Upper lobe of left lung (tissue), 6 donors: Measurements from ENCODE around the gene C17orf58. TPM values are rescaled to one million over a fixed set of nuclear protein-coding genes. Genes with fewer than 3 reads are reported as not detected.
"Not testable (repeated sequence)": the region's sequence is repeated elsewhere in the genome, so short reads cannot be mapped to it uniquely, and the experiment has no call there.

ENCODE experiments used
- ATAC-seq, 2 donors: fragments of 200-7000 bp; cut with Tn5 transposase; one replicate each; pipeline ENCODE4 v1.9.1; 2022; ENCODE audit warnings: mild to moderate bottlenecking in 2 of 2, moderate library complexity in 2 of 2; ENCODE audit not compliant: low FRiP score in 2 of 2
- DNase-seq, 2 donors: peaks; one replicate each; pipeline ENCODE4 v3.0.0-alpha.2; 2019 to 2020
- H3K27ac ChIP-seq, 4 donors: fragments of 200-600 bp; sonication (generic); one replicate each; pipeline ENCODE4 v1.5.1; 2016 to 2019
- H3K27me3 ChIP-seq, 4 donors: fragments of 200-600 bp; sonication (generic); one replicate each; pipeline ENCODE4 v1.5.1; 2017 to 2019
- H3K36me3 ChIP-seq, 4 donors: fragments of 200-600 bp; sonication (generic); one replicate each; pipeline ENCODE4 v1.5.1; 2016 to 2019
- H3K4me1 ChIP-seq, 4 donors: fragments of 200-600 bp; sonication (generic); one replicate each; pipeline ENCODE4 v1.5.1; 2018 to 2019
- H3K4me3 ChIP-seq, 4 donors: fragments of 200-600 bp; sonication (generic); one replicate each; pipeline ENCODE4 v1.5.1; 2017 to 2019; ENCODE audit warnings: mild to moderate bottlenecking in 2 of 4, moderate library complexity in 1 of 4
- H3K9me3 ChIP-seq, 4 donors: fragments of 200-600 bp; sonication (generic); one replicate each; pipeline ENCODE4 v1.5.1; 2018 to 2019
- EP300 ChIP-seq, 4 donors: sonication (generic); formaldehyde crosslinking; IDR thresholded peaks; one replicate each; pipeline ENCODE4 v1.5.1; 2017; ENCODE audit warnings: antibody characterized with exemption in 4 of 4, control low read depth in 2 of 4
- POLR2A ChIP-seq, 4 donors: fragments of 450-650 bp; IDR thresholded peaks; one replicate each; pipeline ENCODE4 v1.5.1; 2016 to 2017; ENCODE audit warnings: antibody characterized with exemption in 4 of 4, mild to moderate bottlenecking in 2 of 4
- POLR2AphosphoS5 ChIP-seq, 2 donors: sonication (generic); formaldehyde crosslinking; IDR thresholded peaks; one replicate each; pipeline ENCODE4 v1.5.1; 2017; ENCODE audit warnings: antibody characterized with exemption in 2 of 2
- WGBS, 2 donors: methylation state at CpG; one replicate each; pipeline ENCODE4 v1.1.5; 2017 to 2018; 5-methylcytosine and 5-hydroxymethylcytosine counted together
- total RNA-seq, 6 donors: library from RNA; depleted of rRNA in 4 of 6; stranded (reverse); fragments of >200 nt in 4 of 6; gene quantifications; one replicate each; pipeline versions ENCODE4 v1.1.0 to v1.2.1, GENCODE V29; 2016 to 2021
- TF ChIP-seq, protein P1 (sequence below), 6 experiments: fragments of 450-650 bp in 4 of 6; fragments of 200-600 bp in 2 of 6; sonication (generic) in 2 of 6; IDR thresholded peaks; one replicate each; pipeline ENCODE4 v1.5.1; 2016 to 2019; ENCODE audit warnings: antibody characterized with exemption in 6 of 6
- donor health status: DM: no; HTN: no; CAD: no; lungs with moderate emphysema.
- donor health status: DM: no; HTN: yes; CAD: no; lungs with severe emphysema.

C17orf58 gene
- total RNA-seq, 6 donors from 2014 or later, result 4.2 to 21.0 (median 8.2) TPM

DNA sequence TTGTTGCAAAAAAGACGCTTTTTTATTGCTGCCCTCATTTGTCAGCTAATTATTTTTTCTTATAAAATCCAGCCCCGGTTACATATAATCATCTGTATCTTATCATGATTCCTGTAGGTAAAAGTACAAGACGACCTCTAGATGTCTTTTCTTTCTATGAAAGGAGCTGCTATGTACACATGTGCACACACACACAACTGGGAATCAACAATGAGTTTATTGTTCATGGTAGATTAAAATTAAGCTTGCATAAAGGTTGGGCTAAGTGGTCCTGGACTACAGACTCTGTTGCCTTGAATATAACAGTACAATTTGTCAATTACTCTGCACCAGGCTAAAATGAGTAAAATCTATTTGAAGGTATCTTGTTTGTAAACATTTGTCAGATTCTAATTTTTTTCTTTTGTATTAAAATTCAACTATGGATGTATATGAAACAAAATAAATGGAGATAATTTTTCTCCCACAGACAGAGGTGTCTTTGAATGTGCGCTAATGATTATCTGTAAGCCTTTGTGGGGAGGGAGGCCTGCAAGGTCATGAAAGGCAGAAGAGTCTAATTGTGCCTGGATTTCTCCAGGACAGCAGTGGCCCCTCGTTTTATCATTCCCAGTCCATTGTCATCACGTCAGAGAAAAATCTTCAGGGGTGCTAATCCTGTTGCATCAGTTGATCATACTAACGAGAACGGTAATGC lies 13.4 kb downstream of the C17orf58 start:
- DNase-seq, result no peak
- H3K9me3 ChIP-seq, result no peaks in the 10 kb centered on the region
- no peaks in the 10 kb centered on the region for H3K4me1 ChIP-seq
- H3K4me3 ChIP-seq, result no peak overlapping the region
- no peak for ATAC-seq
- H3K36me3 ChIP-seq, result peaks cover 0 to 28% (median 5%) of the 10 kb centered on the region in 4 donors
- no peaks in the 10 kb centered on the region for H3K27me3 ChIP-seq
- 85 to 86% methylated on average over 8 of the region's 8 CpGs for WGBS, 2 donors
- no peak overlapping the region for H3K27ac ChIP-seq
- no peak for TF ChIP-seq POLR2A (IDR thresholded peaks at IDR 0.05)
- TF ChIP-seq EP300 (IDR thresholded peaks at IDR 0.05), result no peak
- TF ChIP-seq, protein P1, sequence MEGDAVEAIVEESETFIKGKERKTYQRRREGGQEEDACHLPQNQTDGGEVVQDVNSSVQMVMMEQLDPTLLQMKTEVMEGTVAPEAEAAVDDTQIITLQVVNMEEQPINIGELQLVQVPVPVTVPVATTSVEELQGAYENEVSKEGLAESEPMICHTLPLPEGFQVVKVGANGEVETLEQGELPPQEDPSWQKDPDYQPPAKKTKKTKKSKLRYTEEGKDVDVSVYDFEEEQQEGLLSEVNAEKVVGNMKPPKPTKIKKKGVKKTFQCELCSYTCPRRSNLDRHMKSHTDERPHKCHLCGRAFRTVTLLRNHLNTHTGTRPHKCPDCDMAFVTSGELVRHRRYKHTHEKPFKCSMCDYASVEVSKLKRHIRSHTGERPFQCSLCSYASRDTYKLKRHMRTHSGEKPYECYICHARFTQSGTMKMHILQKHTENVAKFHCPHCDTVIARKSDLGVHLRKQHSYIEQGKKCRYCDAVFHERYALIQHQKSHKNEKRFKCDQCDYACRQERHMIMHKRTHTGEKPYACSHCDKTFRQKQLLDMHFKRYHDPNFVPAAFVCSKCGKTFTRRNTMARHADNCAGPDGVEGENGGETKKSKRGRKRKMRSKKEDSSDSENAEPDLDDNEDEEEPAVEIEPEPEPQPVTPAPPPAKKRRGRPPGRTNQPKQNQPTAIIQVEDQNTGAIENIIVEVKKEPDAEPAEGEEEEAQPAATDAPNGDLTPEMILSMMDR (IDR thresholded peaks at IDR 0.05), result no peak
- no peak for TF ChIP-seq POLR2AphosphoS5 (IDR thresholded peaks at IDR 0.05)

DNA sequence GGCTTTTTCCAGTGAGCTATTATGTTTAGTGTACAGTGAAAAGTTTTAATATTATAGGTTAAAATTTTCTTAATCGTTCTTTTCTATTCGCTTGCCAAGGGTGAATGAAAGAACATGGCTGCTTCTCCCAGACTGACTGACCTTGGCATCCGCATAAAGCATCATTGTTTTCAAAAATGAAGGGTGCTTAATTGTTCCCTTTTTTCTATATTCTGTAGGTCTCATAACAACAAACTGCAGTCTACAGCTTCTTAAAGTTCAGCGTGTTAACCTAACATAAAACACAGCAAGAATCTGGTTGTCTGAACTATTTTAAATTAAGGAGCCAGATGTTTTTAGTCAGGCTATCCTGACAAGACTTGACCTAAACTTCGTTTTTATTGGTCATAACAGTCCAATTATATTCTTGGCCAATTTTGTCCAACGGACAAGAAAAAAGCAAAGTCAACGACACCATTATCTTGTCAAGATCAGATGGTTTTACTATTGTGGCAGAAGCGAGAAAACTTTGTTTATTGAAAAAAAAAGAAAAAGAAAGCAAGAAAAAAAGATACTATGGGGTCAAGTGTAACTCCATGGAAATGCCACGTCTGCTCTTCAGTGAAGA lies 14.1 kb downstream of the C17orf58 start:
- no peaks in the 10 kb centered on the region for H3K9me3 ChIP-seq
- H3K27me3 ChIP-seq, result no peaks in the 10 kb centered on the region
- H3K4me3 ChIP-seq, result no peak overlapping the region
- H3K36me3 ChIP-seq, result peaks cover 0 to 30% (median 5%) of the 10 kb centered on the region in 4 donors
- no peaks in the 10 kb centered on the region for H3K4me1 ChIP-seq
- ATAC-seq (no peak), DNase-seq (no peak)
- TF ChIP-seq POLR2A (IDR thresholded peaks at IDR 0.05) (no peak), EP300 (IDR thresholded peaks at IDR 0.05) (no peak), POLR2AphosphoS5 (IDR thresholded peaks at IDR 0.05) (no peak)
- TF ChIP-seq, protein P1 (IDR thresholded peaks at IDR 0.05), result no peak
- WGBS, 2 donors, result 80 to 83% methylated on average over 9 of the region's 9 CpGs
- H3K27ac ChIP-seq, result no peak overlapping the region

DNA sequence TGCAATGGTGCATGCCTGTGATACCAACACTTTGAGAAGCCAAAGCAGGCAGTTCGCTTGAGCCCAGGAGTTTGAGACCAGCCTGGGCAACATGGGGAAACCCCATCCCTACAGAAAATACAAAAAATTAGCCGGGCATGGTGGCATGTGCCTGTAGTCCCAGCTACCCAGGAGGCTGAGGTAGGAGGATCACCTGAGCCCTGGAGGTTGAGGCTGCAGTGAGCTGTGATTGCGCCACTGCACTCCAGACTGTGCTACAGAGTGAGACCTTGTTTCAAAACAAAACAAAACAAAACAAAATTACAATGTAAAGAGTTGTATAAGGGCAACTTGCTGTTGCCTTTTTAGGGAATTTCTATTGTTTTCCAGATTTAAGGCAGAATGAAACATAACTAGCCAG lies 15.4 kb downstream of the C17orf58 start:
- H3K27me3 ChIP-seq, H3K4me1 ChIP-seq, H3K27ac ChIP-seq, H3K4me3 ChIP-seq, ATAC-seq, DNase-seq, H3K9me3 ChIP-seq: not testable (repeated sequence)
- WGBS, 2 donors, result 57 to 58% methylated on average over 3 of the region's 3 CpGs
- peaks cover 0 to 41% (median 10%) of the 10 kb centered on the region in 4 donors for H3K36me3 ChIP-seq

DNA sequence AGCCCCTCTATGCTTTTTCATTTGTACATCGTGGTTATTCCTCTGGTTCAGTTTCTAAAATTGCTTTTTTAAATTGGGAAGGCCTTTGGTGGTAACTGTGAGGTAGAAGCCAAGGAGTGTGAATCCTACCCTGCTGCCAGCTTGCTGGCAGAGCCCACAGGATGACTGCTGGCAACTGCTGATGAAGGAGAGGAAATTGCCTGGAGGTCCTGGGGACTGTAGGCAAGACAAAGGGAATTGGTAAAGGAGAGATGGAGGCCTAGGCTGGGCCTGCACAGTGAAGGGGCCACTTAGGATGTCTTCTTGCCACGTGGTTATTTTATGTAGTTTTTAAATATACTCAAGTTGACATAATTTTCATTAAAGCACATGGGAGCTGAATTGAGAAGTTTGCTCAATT lies 15.8 kb downstream of the C17orf58 start:
- 84 to 91% methylated on average over 2 of the region's 2 CpGs for WGBS, 2 donors
- H3K4me3 ChIP-seq, result no peak overlapping the region
- no peaks in the 10 kb centered on the region for H3K9me3 ChIP-seq
- no peak for TF ChIP-seq EP300 (IDR thresholded peaks at IDR 0.05)
- no peak for TF ChIP-seq POLR2A (IDR thresholded peaks at IDR 0.05)
- TF ChIP-seq, protein P1 (IDR thresholded peaks at IDR 0.05), result no peak
- no peak for TF ChIP-seq POLR2AphosphoS5 (IDR thresholded peaks at IDR 0.05)
- H3K27me3 ChIP-seq, result no peaks in the 10 kb centered on the region
- H3K4me1 ChIP-seq, result no peaks in the 10 kb centered on the region
- peaks cover 0 to 45% (median 12%) of the 10 kb centered on the region in 4 donors for H3K36me3 ChIP-seq
- ATAC-seq (no peak), DNase-seq (no peak)
- H3K27ac ChIP-seq, result no peak overlapping the region

DNA sequence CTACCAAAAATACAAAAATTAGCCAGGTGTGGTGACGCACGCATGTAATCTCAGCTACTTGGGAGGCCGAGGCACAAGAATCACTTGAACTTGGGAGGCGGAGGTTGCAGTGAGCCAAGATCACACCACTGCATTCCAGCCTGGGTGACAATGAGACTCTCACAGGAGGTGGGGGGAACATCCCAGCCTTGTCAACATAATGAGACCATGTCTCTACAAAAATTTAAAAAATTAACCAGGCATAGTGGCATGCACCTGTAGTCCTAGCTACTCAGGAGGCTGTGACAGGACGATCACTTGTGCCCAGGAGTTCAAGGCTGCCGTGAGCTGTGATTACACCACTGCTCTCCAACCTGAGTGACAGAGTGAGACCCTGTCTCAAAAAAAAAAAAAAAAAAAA lies 20.0 kb downstream of the C17orf58 start:
- not testable (repeated sequence) for H3K4me1 ChIP-seq, DNase-seq, ATAC-seq, H3K9me3 ChIP-seq, H3K4me3 ChIP-seq, H3K27ac ChIP-seq, H3K27me3 ChIP-seq
- H3K36me3 ChIP-seq, result peaks cover 0 to 66% (median 21%) of the 10 kb centered on the region in 4 donors
- 88 to 98% methylated on average over 6 of the region's 6 CpGs for WGBS, 2 donors
